HG03432 (cell line): ENCODE measurements around the gene WWOX.

ENCODE experiments used
- ATAC-seq: cut with Tn5 transposase; IDR thresholded peaks from one replicate; pipeline ENCODE4 v1.9.1; 2021; ENCODE audit warnings: mild to moderate bottlenecking, moderate library complexity; ENCODE audit not compliant: unreplicated experiment

The WWOX gene

GRCh38 chr16:78812582-78812981 is 713.1 kb downstream of the WWOX start:
- ATAC-seq, result no peak

- ATAC-seq, result no peak
Measured at GRCh38 chr16:78813661-78814311, 714.3 kb downstream of the WWOX start.

GRCh38 chr16:78815713-78816112 is 716.3 kb downstream of the WWOX start:
- ATAC-seq, result no peak

- no peak for ATAC-seq
Measured at GRCh38 chr16:78816499-78817195, 717.2 kb downstream of the WWOX start.

- no peak for ATAC-seq
Measured at GRCh38 chr16:78817200-78817739, 717.8 kb downstream of the WWOX start.

GRCh38 chr16:78821335-78821734 is 721.9 kb downstream of the WWOX start:
- ATAC-seq, result no peak

GRCh38 chr16:78822509-78822908 is 723.1 kb downstream of the WWOX start:
- ATAC-seq, result no peak

GRCh38 chr16:78823027-78823426 is 723.6 kb downstream of the WWOX start:
- ATAC-seq, result no peak

- ATAC-seq, result no peak
Measured at GRCh38 chr16:78829280-78829679, 729.8 kb downstream of the WWOX start.

- no peak for ATAC-seq
Measured at GRCh38 chr16:78830599-78830998, 731.1 kb downstream of the WWOX start.

GRCh38 chr16:78832100-78832499 is 732.6 kb downstream of the WWOX start:
- no peak for ATAC-seq

GRCh38 chr16:78836802-78837491 is 737.5 kb downstream of the WWOX start:
- ATAC-seq, result no peak

GRCh38 chr16:78837706-78838105 is 738.3 kb downstream of the WWOX start:
- ATAC-seq, result no peak

- ATAC-seq, result no peak
Measured at GRCh38 chr16:78838276-78838675, 738.8 kb downstream of the WWOX start.

GRCh38 chr16:78842950-78843349 is 743.5 kb downstream of the WWOX start:
- no peak for ATAC-seq

GRCh38 chr16:78843978-78844377 is 744.5 kb downstream of the WWOX start:
- no peak for ATAC-seq

GRCh38 chr16:78844682-78845081 is 745.2 kb downstream of the WWOX start:
- no peak for ATAC-seq

GRCh38 chr16:78851266-78851665 is 751.8 kb downstream of the WWOX start:
- ATAC-seq, result no peak

GRCh38 chr16:78852081-78852635 is 752.7 kb downstream of the WWOX start:
- ATAC-seq, result no peak

- no peak for ATAC-seq
Measured at GRCh38 chr16:78862022-78862421, 762.6 kb downstream of the WWOX start.

GRCh38 chr16:78866521-78866920 is 767.1 kb downstream of the WWOX start:
- ATAC-seq, result no peak
